Measurements from ENCODE around the gene ASB13.
"Not testable (repeated sequence)": the region's sequence is repeated elsewhere in the genome, so short reads cannot be mapped to it uniquely, and the experiment has no call there.

The ASB13 gene

DNA sequence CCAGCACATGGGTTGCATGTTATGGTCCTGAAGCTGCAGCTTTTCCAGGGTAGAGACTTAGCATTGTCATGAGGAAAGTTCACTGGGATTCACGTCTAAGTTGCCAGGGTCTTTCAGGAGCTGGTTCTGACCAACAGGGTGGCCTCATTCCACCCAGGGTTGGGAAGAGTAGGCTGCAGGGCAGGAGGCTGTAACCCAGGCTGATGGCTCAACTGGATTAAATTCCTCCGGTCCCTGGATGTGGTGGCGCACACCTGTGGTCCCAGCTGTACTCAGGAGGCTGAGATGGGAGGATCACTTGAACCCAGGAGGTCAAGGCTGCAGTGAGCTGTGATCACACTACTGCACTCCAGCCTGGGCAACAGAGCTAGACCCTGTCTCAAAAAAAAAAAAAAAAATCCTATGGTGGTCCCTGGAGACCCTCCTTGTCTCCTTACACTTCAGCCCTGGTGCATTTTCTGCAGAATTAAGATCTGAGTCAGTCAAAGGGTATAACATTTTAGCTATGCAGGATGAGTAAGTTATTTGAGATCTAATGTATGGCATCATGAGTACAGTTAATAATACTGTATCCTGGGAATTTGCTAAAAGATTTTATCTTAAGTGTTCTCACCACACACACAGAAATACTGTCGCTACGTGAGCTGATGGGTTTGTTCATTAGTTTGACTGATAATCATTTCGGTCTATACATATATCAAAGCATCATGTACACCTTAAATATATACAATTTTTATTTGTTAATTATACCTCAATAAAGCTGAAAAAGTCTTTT, 44.0 kb downstream of the ASB13 start:
- DNase-seq = no peak

DNA sequence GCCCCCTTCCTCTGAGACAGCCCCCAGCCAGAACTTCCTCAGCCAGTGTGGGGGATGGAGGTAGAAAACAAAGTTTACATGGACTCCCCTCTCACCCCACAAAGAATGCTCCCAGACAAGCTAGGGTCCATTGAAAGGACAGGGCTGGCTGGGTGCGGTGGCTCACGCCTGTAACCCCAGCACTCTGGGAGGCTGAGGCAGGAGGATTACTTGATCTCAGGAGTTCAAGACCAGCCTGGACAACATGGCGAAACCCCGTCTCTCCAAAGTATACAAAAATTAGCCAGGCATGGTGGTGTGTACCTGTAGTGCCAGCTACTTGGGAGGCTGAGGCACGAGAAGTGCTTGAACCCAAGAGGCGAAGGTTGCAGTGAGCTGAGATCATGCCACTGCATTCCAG, 45.0 kb downstream of the ASB13 start:
- not testable (repeated sequence) for DNase-seq

DNA sequence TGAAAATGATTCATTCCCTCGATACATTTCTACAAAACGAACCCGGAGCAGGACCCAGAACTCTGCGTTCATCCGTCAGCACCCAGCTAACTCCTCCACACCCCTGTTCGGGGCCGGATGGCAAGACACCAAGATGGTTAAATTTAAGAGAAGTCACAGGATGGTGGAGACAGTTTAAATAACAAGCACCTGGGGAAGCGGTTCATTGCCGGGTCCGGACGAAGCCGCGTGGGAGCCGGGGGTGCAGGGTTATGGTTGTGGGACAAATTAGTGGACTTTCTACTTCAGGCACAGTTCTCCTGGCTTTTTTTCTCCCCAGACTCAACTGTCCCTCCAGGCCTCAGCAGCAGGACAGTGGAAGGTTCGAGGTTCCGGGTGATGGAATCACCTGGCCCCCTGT, 45.4 kb downstream of the ASB13 start:
- DNase-seq = no peak

DNA sequence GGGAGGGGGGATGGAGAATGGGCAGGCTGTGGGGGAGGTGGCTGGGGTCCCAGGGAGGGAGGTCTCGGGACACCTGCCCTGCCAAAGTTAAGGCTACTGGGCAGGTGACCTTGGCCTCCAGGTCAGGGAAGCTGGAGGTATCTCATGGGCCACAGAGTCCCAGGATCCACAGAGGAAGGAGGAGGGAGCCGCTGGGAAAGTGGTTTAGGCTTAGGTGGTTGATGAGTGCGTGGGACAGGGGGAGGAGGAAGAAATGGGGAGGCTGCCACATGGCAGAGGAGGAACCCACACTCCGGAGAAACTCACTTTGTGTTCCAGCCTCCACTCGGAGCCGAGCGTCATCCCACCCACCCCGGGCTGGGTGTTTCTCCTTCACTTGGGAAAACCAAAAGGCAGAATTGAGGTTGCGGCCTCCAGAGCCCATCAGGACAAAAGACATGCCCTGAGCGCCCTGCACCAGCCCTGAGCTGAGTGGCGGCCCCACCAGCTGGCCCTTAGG, 46.1 kb downstream of the ASB13 start:
- no peak for DNase-seq

DNA sequence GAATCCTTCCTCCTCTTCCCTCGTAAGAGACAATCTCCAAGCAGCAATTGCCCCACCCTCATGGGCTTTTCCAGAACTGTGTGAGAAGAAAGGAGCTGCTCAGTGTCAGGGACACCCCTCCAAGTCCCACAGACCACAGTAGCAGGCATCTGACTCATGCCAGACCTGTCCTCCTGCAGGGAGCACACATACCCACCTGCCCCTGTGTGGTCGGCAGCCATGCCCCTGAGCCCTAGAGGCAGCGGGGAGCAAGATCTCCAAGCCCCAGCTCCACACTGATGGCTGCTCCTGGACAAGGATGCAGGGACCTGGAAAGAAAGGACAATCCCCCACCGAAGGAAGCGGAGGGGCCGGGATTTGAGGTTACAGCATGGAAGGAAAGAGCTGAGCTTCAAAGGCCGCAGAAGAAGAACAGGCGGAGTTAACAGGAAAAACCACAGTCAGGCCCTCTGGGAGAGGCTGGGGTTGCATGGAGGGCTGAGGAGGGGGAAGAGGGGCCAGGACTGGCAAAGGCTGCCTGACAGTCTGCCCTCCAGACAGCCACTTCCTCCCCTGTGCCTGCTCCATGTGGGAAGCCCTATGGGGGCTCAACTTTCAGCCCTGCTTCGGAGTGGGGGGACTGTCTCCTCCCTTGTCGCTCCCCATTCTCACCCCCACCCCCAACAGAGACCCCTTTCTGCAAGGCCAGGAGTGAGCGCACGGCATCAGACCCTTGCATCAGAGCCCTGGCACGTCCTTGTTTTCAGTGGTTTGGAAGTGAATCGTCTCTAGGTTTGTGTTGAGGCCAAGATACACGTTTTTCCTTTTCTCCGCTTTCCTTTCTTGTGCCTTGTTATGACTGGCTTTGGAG, 46.8 kb downstream of the ASB13 start:
- no peak for DNase-seq

DNA sequence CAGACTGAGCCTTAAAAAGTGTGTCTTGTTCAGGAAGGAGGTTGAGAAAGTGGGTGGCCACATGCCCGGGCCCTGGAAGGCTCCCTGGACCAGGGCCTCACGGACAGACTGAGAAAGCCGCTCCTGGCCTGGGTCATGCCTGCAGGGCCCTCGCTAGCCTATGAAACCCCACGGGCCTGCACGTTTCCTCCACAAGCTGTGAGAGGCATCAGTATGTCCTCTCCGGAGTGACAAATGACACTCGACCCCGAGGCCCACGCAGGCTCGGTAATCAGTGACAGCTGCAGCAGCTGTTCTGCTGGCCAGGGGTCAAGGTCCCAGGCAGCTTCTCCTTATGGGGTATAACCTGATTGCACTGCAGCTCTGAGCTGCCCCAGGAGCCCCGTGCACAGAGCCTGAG, 47.6 kb downstream of the ASB13 start:
- DNase-seq = no peak

DNA sequence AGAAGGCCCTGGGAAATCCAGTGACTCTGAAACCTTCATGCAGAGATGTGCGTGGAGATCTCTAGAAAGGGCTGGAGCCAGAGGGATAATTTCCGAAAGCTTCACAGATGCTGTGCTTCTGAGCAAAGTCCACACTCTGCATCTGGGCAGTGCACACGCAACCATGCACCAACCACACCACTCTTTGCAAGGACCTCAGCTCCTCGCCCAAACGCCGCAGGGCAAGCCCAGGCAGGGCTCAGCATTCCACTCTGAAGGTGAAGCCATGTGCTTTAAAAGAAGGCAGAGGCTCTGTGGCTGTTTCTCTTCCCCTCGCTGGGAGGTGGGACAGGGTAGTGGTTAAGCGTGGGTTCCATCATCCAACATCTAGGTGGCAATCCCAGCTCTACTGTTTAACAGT, 48.4 kb downstream of the ASB13 start:
- no peak for DNase-seq

DNA sequence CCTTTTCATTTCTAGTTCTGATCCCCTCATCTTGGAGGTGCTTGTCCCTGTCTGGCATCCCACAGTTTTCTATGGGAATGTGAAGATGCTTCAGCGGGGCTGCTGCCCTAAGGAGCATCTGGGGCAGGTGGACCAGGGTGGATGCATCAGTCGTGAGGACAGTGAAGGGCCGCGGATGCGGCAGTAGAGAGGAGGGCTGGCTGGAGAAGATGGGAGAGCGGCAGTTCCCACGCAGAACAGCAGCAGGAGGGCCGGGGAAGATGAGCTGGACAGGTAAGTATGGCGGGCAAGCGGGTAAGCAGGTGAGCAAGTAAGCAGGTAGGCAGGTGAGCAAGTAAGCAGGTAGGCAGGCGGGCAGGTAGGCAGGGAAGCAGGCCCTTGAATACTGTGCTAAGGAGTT, 48.9 kb downstream of the ASB13 start:
- no peak for DNase-seq

DNA sequence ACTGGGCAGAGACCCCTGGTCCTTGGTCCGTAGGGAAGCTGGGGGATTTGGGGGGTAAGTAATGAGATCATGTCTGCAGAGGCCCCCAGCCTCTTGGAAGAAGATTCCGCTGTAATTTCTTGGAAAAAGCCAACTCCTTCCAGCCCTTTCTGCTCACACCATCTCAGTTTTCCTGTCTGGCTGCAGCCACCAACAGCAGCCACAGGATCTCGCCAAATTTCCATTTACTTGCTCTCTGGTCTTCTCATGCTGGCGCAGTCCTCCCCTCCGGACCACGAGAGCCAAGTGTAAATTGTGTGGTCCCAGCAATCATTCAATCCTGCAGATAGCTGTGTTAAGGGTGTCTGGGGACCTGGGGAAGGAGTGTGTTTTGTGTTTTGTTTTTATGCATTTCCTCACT, 49.6 kb downstream of the ASB13 start:
- no peak for DNase-seq

DNA sequence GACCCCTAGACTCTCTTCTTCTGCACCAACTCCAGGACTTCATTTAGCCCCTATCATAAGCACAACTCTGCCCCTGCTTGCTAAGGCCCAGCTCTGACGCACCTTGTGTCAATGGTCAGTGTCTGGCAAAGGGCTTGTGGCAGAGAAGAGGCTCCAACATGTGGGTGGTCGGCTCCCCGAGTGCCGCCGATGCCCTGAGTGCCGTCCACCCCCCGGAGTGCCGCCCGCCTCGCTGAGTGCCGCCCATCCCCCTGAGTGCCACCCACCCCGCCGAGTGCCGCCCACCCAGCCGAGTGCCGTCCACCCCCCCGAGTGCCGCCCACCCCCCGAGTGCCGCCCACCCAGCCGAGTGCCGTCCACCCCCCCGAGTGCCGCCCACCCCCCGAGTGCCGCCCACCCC, 50.3 kb downstream of the ASB13 start:
- DNase-seq = no peak

DNA sequence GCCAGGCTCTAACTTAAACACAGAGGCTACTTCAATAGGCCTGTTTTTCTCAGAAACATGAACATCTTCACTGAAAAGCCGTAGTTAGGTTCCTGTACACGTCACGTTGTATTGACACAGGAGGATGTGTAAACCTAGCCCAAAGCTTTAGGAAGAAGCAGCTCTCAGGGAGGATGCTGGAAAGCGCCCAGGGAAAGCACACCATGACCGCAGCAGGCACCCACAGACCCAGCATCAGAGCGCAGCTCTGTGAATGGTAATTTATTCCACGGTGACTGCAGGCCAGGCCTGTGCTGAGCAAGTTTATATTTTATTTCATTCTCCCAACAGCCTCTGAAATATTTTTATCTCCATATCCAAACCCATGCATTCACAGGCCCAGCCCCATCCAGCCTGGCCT, 51.1 kb downstream of the ASB13 start:
- DNase-seq = no peak

DNA sequence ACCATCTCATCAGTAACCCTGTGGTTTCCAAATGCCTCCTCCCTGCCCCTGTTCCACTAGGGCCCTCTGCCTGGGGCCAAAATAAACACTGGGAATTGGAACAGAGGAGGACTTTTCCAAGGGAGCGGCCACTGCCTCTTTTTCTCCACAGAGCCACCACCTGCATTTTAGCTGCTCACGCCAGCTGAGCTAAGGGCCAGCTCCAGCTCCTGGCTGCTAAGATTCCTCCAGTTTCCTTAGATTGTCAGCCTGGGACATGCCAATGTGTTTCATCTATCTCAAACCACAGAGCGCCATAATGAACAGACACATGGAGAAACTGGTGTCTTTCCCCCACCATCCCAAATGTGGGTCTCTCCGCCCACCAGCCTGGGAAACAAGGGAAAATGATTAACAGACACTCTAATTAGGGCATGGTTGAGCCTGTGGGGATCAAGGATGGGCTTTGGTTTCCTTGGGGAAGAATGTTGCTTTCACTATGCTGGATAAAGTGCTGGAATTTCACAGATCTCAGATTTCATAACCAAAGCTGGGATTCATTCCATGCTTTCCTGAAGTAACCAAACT, 52.2 kb downstream of the ASB13 start:
- DNase-seq = no peak

DNA sequence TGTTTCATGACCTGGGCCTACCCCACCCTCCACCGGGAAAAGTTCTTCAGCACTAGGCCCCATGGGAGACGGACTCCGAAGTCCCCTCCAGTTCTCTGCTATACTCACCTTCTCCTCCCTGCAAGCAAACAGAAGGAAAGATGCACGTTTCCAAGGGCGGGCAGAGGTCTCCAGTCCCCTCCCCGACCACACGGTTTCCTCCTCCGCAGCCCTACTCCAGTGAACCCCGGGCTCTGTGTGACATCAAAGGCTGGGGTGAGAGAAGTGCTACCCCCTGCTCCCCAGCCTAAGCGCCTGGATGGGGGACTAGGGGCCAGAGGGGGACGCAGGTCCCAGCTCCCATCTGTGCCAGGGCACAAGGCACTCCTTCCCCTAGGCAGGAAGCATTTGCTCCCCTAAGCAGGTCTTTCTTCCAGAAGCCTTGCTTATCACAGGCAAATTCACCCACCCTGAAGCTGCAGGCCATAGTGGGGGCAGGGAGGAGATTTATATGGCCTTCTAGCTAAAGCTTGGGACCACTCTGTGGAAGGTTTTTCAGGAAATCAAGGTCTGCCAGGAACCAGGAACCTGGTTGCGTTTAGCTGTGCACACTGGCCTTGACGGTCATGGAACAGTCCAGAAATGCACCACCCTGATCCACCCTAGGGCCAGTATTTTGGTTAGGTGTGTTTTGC, 52.8 kb downstream of the ASB13 start:
- DNase-seq = no peak

DNA sequence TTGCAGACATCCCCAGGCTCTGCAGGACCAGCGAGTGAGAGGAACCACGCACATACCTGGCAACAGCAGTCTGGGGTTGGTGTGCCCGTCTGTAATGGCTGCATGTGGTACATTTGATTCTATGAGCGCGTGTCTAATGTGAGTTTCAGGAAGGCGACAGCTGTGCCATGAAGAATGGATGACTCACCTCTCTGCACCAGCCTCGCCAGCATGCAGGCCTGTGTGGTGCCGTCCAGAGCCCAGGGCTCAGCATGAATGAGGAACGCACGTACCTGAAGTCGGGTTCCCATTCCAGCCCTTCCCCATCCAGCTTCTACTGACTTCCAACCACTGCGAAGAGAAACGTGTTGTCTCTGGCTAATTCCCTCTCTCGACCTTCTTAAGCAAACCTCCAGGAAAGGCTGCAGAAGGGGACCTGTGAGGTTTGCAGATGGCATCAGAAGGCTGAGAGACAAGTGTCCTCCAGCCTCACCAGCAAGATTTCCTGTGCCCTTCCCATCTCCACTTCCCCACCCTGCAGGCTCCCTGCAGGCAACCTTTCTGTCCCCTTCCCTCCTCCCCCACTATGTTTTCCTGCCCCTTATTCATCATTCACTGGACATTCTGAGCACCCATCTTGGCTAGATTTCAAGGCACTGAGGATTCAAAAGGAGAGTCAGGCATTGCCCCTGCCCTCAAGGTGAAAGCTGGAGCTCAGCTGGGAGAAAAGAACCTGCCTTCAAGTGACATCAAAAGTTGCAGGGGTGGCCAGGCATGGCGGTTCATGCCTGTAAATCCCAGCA, 54.3 kb downstream of the ASB13 start:
- DNase-seq = no peak

DNA sequence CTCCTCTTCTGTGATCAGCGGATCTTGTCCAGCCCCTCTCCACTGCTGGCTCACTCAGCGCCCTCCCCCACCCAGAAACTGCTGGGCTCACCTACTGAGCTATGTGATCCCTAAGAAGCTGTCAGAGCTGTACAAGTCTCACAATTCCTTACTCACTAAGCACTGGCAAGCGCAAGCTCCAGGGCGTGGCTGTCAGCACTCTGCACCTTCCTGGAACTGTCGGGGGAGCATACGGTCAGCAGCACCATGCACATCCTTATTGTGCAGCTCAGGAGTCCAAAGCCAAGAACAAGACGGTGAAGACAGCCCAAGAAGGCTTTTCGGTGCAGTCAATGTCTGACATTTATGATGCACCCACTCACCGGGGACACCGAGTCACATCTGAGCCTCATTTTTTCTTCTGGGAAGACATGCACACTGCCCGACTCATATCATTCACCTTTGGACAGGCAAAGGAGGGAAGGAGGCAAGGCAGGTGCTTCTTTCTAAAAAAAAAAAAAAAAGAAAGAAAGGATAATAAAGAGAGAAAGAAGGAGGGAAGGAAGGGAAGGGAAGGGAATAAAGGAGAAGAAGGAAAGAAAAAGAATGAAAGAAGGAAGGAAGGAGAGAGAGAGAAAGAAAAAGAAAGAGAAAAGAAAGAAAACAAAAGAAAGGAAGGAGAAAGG, 56.3 kb downstream of the ASB13 start:
- DNase-seq = no peak

DNA sequence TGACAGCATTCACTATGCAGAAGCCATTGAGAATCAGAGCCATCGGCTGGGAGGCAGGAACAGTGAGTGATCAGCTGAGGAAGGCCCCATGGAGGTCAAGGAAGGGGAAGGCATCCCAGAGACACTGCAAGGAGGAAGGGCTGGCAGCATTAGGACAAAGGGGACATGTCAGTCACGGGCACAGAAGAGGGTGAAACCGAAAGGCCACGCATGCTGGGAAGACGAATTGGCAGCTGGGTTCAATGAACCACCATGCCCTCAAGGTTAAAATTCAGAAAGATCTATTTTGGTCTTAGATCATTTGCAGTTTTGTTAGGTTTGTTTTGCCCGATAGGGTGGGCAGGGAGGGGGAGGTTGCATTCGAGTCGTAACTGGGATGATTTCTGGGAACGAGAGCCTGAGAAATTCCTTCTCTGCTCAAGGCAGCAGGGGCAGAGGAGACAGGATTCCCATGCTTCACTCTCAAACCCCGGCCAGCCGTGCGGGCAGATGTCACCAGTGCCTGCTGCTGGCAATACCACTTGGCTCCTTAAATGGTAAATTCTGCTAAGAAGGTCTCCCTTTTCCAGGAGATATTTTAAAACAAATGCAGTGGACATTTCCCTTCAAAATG, 57.7 kb downstream of the ASB13 start:
- no peak for DNase-seq

DNA sequence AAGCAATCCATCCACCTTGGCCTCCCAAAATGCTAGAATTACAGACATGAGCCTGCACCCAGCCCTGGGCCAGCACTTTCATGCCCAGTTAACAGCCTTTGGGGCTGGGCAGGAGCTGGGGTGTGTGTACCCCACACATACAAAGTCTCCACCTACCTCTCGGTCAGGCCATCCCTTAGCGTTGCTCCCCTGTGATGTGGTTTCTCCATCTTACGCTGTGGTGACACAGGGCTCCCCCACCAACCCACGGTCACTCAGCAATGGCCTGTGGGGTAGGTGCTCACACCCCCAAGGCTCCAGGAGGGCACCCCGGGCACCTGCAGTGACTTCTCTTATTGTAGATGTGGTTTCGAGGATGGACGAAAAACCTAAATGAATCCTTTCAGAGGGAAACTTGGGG, 58.8 kb downstream of the ASB13 start:
- no peak for DNase-seq

DNA sequence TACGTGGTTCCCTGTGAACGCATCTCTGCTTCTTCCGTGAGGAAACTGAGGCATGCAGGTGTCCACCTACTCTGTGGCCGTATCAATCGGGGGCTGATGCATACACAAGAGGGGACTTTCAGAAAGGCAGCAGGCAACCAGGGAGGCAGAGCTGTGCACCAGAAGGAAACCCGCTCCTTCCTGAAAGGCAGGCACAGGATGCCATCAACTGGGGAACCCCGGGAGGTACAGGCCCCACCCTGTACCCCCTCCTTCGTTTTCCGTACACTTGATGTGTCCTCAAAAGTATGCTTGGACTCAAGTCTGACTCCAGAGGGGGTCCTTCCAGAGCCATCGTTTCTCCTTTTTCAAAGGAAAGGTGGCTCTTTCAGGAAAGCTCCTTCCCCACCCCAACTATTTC, 59.5 kb downstream of the ASB13 start:
- DNase-seq = no peak

DNA sequence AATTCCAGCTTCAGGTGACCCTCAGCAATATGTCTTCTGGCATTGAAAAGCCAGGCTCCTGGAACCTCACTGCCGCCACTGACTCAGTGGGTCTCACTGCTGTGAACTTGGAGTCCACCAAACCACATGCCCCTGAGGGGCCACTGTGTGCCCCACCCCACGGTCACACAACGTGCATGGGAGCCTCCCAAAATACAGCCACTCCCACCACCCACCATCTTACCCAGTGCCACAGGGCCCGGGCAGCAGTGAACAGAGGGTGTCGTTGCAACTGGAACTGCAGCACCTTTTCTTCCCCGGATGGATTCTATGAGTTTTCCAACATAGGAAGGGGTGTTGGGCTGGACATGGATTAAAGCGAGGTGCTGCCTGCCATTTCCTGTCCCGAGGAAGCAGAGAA, 60.1 kb downstream of the ASB13 start:
- no peak for DNase-seq

DNA sequence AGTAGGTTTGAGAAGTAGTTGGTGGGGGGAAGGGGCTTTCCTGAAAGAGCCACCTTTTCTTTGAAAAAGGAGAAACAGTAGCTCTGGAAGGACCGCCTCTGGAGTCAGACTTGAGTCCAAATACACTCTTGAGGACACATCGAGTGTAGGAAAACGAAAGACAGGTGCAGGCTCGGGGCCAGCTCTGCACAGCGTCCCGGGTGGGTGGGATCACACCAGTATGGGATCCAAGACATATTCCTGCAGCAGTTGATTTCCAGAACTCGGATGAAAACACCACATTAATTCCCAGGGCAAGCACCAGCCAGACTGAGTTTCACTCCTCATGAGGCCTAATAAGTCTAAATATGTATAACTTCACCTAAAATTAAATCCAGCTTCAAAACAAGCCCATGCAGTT, 61.4 kb downstream of the ASB13 start:
- no peak for DNase-seq

DNA sequence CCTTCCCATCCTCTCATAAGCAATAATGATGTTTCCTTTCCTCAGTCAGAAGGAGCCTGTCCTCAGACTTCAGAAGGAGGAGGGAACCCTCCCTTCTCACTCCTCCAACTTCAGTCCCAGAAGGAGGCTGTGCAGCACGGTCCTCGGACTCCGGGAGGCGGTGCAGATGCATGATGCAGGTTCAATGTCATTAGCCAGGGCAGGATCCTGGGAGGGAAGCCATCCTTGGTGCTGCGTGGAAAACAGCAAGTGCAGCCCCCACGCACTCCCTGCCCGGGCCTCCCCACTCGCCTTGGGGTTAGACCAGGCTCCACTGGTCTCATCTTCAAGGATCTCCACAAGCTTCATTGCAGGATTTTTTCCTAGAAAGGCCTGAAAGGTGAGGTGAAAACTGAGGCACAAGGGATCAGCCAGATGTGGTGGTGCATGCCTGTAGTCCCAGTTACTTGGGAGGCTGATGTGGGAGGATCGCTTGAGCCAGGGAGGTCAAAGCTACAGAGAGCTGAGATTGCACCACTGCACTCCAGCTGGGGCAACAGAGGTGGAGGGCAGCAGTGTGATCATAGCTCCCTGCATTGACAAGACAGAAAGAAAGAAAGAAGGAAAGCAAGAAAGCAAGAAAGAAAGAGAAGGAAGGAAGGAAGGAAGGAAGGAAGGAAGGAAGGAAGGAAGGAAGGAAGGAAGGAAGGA, 62.0 kb downstream of the ASB13 start:
- DNase-seq = no peak
